IMR-90 (cell line): ENCODE measurements around the gene SHC1. TPM values are rescaled to one million over a fixed set of nuclear protein-coding genes. Genes with fewer than 3 reads are reported as not detected.

Experiments used
- ATAC-seq: fragments of 200-7000 bp; cut with Tn5 transposase; 2 replicates; pipeline ENCODE4 v1.9.1; 2020; ENCODE audit warnings: low read depth, mild to moderate bottlenecking, moderate library complexity
- BruUV-seq: library from RNA; stranded (reverse); fragments of 400-500 nt; replicated peaks from 2 replicates; lab custom pipeline; 2021; lab: Mats Ljungman, UMichigan
- CTCF ChIA-PET: fragments of 300-600 bp; formaldehyde crosslinking; extraction: SDS; loops from one replicate; lab custom pipeline; 2021; ENCODE audit warnings: antibody characterized with exemption; lab: Yijun Ruan, JAX
- POLR2A ChIA-PET: fragments of 300-600 bp; sonication (Branson Sonifier 250); formaldehyde crosslinking; loops from one replicate; lab custom pipeline; 2022; ENCODE audit warnings: antibody characterized with exemption; ENCODE audit not compliant: unreplicated experiment; lab: Charles Lee
- DNase-seq: peaks from one replicate; pipeline ENCODE4 v3.0.0; 2013
- H2AFZ ChIP-seq: replicated peaks from 2 replicates; pipeline ENCODE3; 2013; ENCODE audit warnings: low read length, mild to moderate bottlenecking; ENCODE audit not compliant: poor library complexity
- H2AK5ac ChIP-seq: 2 replicates; pipeline ENCODE4 v1.6.1; 2013; ENCODE audit warnings: low read depth, low read length, inconsistent platforms
- H2AK9ac ChIP-seq: replicated peaks from 2 replicates; pipeline ENCODE3; 2013; ENCODE audit warnings: mild to moderate bottlenecking, low read depth, low read length, moderate library complexity; ENCODE audit not compliant: poor library complexity
- H2BK120ac ChIP-seq: 2 replicates; pipeline ENCODE4 v1.6.1; 2013; ENCODE audit warnings: low read depth, low read length, inconsistent platforms
- H2BK15ac ChIP-seq: 3 replicates; pipeline ENCODE4 v1.6.1; 2013; ENCODE audit warnings: low read depth, low read length, inconsistent platforms
- H2BK20ac ChIP-seq: 2 replicates; pipeline ENCODE4 v1.6.1; 2013; ENCODE audit warnings: low read depth, mild to moderate bottlenecking, inconsistent platforms, low read length, moderate library complexity
- H2BK5ac ChIP-seq: 2 replicates; pipeline ENCODE4 v1.6.1; 2013; ENCODE audit warnings: mild to moderate bottlenecking, low read depth, low read length, inconsistent platforms; ENCODE audit not compliant: poor library complexity, severe bottlenecking
- H3K14ac ChIP-seq: replicated peaks from 2 replicates; pipeline ENCODE4 v1.6.1; 2013; ENCODE audit warnings: low read depth, low read length, inconsistent platforms
- H3K18ac ChIP-seq: 2 replicates; pipeline ENCODE4 v1.6.1; 2013; ENCODE audit warnings: low read depth, low read length, control low read depth
- H3K23ac ChIP-seq: 2 replicates; pipeline ENCODE4 v1.6.1; 2013; ENCODE audit warnings: low read depth, low read length, inconsistent platforms
- H3K27ac ChIP-seq: 2 replicates; pipeline ENCODE4 v1.5.1; 2013; ENCODE audit warnings: mild to moderate bottlenecking, control low read depth, low read length; ENCODE audit not compliant: insufficient read depth
- H3K27me3 ChIP-seq: 2 replicates; pipeline ENCODE4 v1.6.1; 2013; ENCODE audit warnings: low read length; ENCODE audit not compliant: control insufficient read depth, insufficient read depth
- H3K36me3 ChIP-seq: 2 replicates; pipeline ENCODE4 v1.6.1; 2013; ENCODE audit warnings: low read length, mixed read lengths; ENCODE audit not compliant: control insufficient read depth, insufficient read depth
- H3K4ac ChIP-seq: 2 replicates; pipeline ENCODE4 v1.6.1; 2013; ENCODE audit warnings: low read depth, low read length, inconsistent platforms
- H3K4me1 ChIP-seq: 2 replicates; pipeline ENCODE4 v1.6.1; 2013; ENCODE audit warnings: low read length, mixed read lengths; ENCODE audit not compliant: control insufficient read depth, insufficient read depth
- H3K4me2 ChIP-seq: 2 replicates; pipeline ENCODE4 v1.6.1; 2013; ENCODE audit warnings: low read depth, mild to moderate bottlenecking, control low read depth, low read length, moderate library complexity
- H3K4me3 ChIP-seq: 2 replicates; pipeline ENCODE4 v1.5.1; 2013; ENCODE audit warnings: low read depth, mild to moderate bottlenecking, control low read depth, low read length, moderate library complexity; ENCODE audit not compliant: insufficient read depth
- H3K56ac ChIP-seq: 2 replicates; pipeline ENCODE4 v1.6.1; 2013; ENCODE audit warnings: low read length, inconsistent platforms; ENCODE audit not compliant: insufficient read depth; ENCODE audit errors: extremely low read depth
- H3K79me1 ChIP-seq, 2 experiments: 2 replicates each; pipeline ENCODE4 v1.6.1; 2013; ENCODE audit warnings: low read length in 2 of 2, inconsistent platforms in 1 of 2, low read depth in 1 of 2
- H3K9ac ChIP-seq: 2 replicates; pipeline ENCODE4 v1.6.1; 2013; ENCODE audit warnings: low read depth, low read length, control low read depth
- H3K9me1 ChIP-seq: 2 replicates; pipeline ENCODE4 v1.6.1; 2013; ENCODE audit warnings: low read length, inconsistent platforms; ENCODE audit not compliant: insufficient read depth
- H3K9me3 ChIP-seq: 2 replicates; pipeline ENCODE4 v1.6.1; 2013; ENCODE audit warnings: low read length; ENCODE audit not compliant: control insufficient read depth, insufficient read depth
- H4K20me1 ChIP-seq: 2 replicates; pipeline ENCODE4 v1.6.1; 2013; ENCODE audit warnings: low read length, inconsistent platforms; ENCODE audit not compliant: insufficient read depth
- H4K5ac ChIP-seq: 2 replicates; pipeline ENCODE4 v1.6.1; 2013; ENCODE audit warnings: mild to moderate bottlenecking, low read depth, low read length, control low read depth
- H4K8ac ChIP-seq, 2 experiments: 2 replicates each; pipeline ENCODE4 v1.6.1; 2013; ENCODE audit warnings: low read depth in 2 of 2, low read length in 2 of 2, control low read depth in 1 of 2, inconsistent platforms in 1 of 2
- H4K91ac ChIP-seq: 2 replicates; pipeline ENCODE4 v1.6.1; 2013; ENCODE audit warnings: low read depth, low read length, inconsistent platforms; ENCODE audit not compliant: insufficient read depth
- BHLHE40 ChIP-seq: fragments of 150-350 bp; IDR thresholded peaks from 2 replicates; pipeline ENCODE4 v1.6.1; 2016; ENCODE audit warnings: mild to moderate bottlenecking, low read depth, low read length
- CEBPB ChIP-seq: IDR thresholded peaks from 2 replicates; pipeline ENCODE4 v1.6.1; 2012; ENCODE audit warnings: low read depth, low read length, improper control_type of control experiment
- CTCF ChIP-seq: conservative IDR thresholded peaks from 2 replicates; pipeline ENCODE4 v1.5.1; 2012; ENCODE audit warnings: mild to moderate bottlenecking, low read depth, low read length, improper control_type of control experiment
- ELK1 ChIP-seq: fragments of 150-350 bp; IDR thresholded peaks from 2 replicates; pipeline ENCODE4 v1.6.1; 2016; ENCODE audit warnings: low read depth, mild to moderate bottlenecking, low read length, moderate library complexity, borderline replicate concordance
- FOS ChIP-seq: fragments of 150-350 bp; IDR thresholded peaks from 2 replicates; pipeline ENCODE4 v1.6.1; 2016; ENCODE audit warnings: low read depth, low read length
- MAZ ChIP-seq: IDR thresholded peaks from 2 replicates; pipeline ENCODE4 v1.6.1; 2012; ENCODE audit warnings: low read depth, mild to moderate bottlenecking, low read length, improper control_type of control experiment, moderate library complexity, borderline replicate concordance
- RAD21 ChIP-seq: IDR thresholded peaks from 2 replicates; pipeline ENCODE4 v1.6.1; 2012; ENCODE audit warnings: low read length, improper control_type of control experiment
- USF2 ChIP-seq: fragments of 150-350 bp; IDR thresholded peaks from 2 replicates; pipeline ENCODE4 v1.6.1; 2017; ENCODE audit warnings: mild to moderate bottlenecking, antibody characterized with exemption, low read length, low read depth
- WGBS, 2 experiments: methylation state at CpG; one replicate each; pipeline versions ENCODE4 v1.1.5 to v1.1.7; 2013; ENCODE audit warnings: missing lambda C conversion rate in 2 of 2; ENCODE audit not compliant: insufficient read length in 1 of 2; ENCODE audit errors: extremely low coverage in 2 of 2; 5-methylcytosine and 5-hydroxymethylcytosine counted together
- dilution Hi-C: fragments of 300-500 bp; cut with HindIII; formaldehyde crosslinking; loops from one replicate; pipeline ENCODE4 v1.14.3; 2018; ENCODE audit warnings: low sequenced_read_pairs; ENCODE audit not compliant: unreplicated experiment
- in situ Hi-C: fragments of 300-500 bp; cut with MboI; formaldehyde crosslinking; loops from 3 replicates; pipeline ENCODE4 v1.14.3; 2019; ENCODE audit warnings: low sequenced_read_pairs, inconsistent platforms, mixed read lengths
- intact Hi-C: fragments of 100-400 bp; cut with micrococcal nuclease; formaldehyde crosslinking; loops from 2 replicates; pipeline ENCODE4 v1.10.0; 2022
- polyA plus RNA-seq, 3 experiments: library from polyadenylated mRNA; depleted of rRNA; stranded (reverse); fragments of >200 nt; gene quantifications; 2 replicates each; pipeline ENCODE4 v1.2.3, GENCODE V29; 2012; ENCODE audit warnings: low replicate concordance in 1 of 3
- total RNA-seq: library from RNA; depleted of rRNA; stranded (reverse); fragments of >200 nt; gene quantifications from 2 replicates; pipeline ENCODE4 v1.2.3, GENCODE V29; 2012

The SHC1 gene
- total and polyA plus RNA-seq, 2 of the 4 experiments (the other 2 are of a cell fraction) = 352 to 355 TPM

GRCh38 chr1:155007251-155007828, 36.8 kb upstream of the SHC1 start:
- WGBS, 2 experiments = no CpG with 5 or more reads among the region's 6 CpGs
- Histone ChIP-seq H3K27me3 (no peaks in the 10 kb centered on the region), H3K4ac (no peak overlapping the region), H2BK5ac (no peak overlapping the region), H3K36me3 (peaks cover 2% of the 10 kb centered on the region), H3K9me3 (no peaks in the 10 kb centered on the region), H4K20me1 (peaks cover 11% of the 10 kb centered on the region), H3K18ac (no peak overlapping the region), H3K9ac (no peak overlapping the region), H4K8ac (no peak overlapping the region), H2BK20ac (no peak overlapping the region), H3K14ac (no peak overlapping the region), H3K4me3 (no peak overlapping the region), H2AK5ac (no peak overlapping the region), H4K5ac (no peak overlapping the region), H3K27ac (no peak overlapping the region), H3K9me1 (peaks cover 12% of the 10 kb centered on the region), H3K4me1 (peaks cover 15% of the 10 kb centered on the region), H4K91ac (no peak overlapping the region), H3K56ac (no peak overlapping the region), H3K23ac (no peak overlapping the region), H2BK120ac (no peak overlapping the region), H2AFZ (no peak overlapping the region), H3K4me2 (no peak overlapping the region), H3K79me1 (peaks cover 14 to 59% of the 10 kb centered on the region in 2 experiments), H2BK15ac (no peak overlapping the region), H2AK9ac (no peak overlapping the region)
- no peak for DNase-seq
- no peak for ATAC-seq
- in situ Hi-C loops (no loop called here), intact Hi-C loops (no loop called here), dilution Hi-C loops (no loop called here)
- ChIA-PET POLR2A (interaction anchor here (0.6 kb wide), 1 partner anchor 11 kb away, joined by 14 read pairs; no protein-coding TSS in a partner anchor), CTCF (interaction anchor here (1.1 kb wide), 1 partner anchor 10 kb away, joined by 4 read pairs; no protein-coding TSS in a partner anchor)
- no TSS peak for BruUV-seq
- TF ChIP-seq USF2 = no peak
- TF ChIP-seq CEBPB = no peak
- TF ChIP-seq BHLHE40 = no peak
- TF ChIP-seq CTCF = no peak
- TF ChIP-seq ELK1 = no peak
- TF ChIP-seq RAD21 = no peak
- no peak for TF ChIP-seq FOS
- no peak for TF ChIP-seq MAZ
